Nephron (organoid): Measurements from ENCODE around the gene ABT1.
A peak's percentile ranks its signal among the peaks of the same experiment; 100 is the strongest.

Experiments
- H3K27ac Mint-ChIP-seq, 3 experiments: 2 replicates each; pipeline ENCODE4 v1.8.0; 2020; ENCODE audit warnings: mixed read lengths in 3 of 3, mild to moderate bottlenecking in 2 of 3, moderate library complexity in 1 of 3
- H3K27me3 Mint-ChIP-seq: 2 replicates; pipeline ENCODE4 v1.8.0; 2021; ENCODE audit warnings: low read depth, mild to moderate bottlenecking, moderate library complexity, mixed read lengths
- H3K36me3 Mint-ChIP-seq: 2 replicates; pipeline ENCODE4 v1.8.0; 2020; ENCODE audit warnings: low read depth, mixed read lengths
- H3K4me1 Mint-ChIP-seq: 2 replicates; pipeline ENCODE4 v1.8.0; 2020; ENCODE audit warnings: mixed read lengths
- H3K4me3 Mint-ChIP-seq, 3 experiments: 2 replicates each; pipeline ENCODE4 v1.8.0; 2020; ENCODE audit warnings: mild to moderate bottlenecking in 3 of 3, mixed read lengths in 3 of 3, moderate library complexity in 2 of 3
- H3K9me3 Mint-ChIP-seq: 2 replicates; pipeline ENCODE4 v1.8.0; 2020; ENCODE audit warnings: mixed read lengths
- CTCF ChIP-seq, 3 experiments: fragments of 200-600 bp; sonication (generic); IDR thresholded peaks; one replicate each; pipeline ENCODE4 v1.5.0; 2021; ENCODE audit warnings: antibody characterized with exemption in 3 of 3; ENCODE audit not compliant: unreplicated experiment in 3 of 3

Gene ABT1

GRCh38 chr6:26597821-26598220, 1.1 kb downstream of the ABT1 start:
- Mint-ChIP-seq H3K27ac (peak overlapping the region in 1 of 3 experiments; percentile 6), H3K36me3 (peaks cover 14% of the 10 kb centered on the region), H3K4me1 (peaks cover 5% of the 10 kb centered on the region), H3K9me3 (no peaks in the 10 kb centered on the region), H3K4me3 (no peak overlapping the region), H3K27me3 (no peaks in the 10 kb centered on the region)
- no peak for TF ChIP-seq CTCF (IDR thresholded peaks at IDR 0.05; ENCODE audit: unreplicated experiment in 3 of 3)

- no peaks in the 10 kb centered on the region for H3K9me3 Mint-ChIP-seq
- peak overlapping the region in 1 of 3 experiments; percentile 6 for H3K27ac Mint-ChIP-seq
- H3K36me3 Mint-ChIP-seq = peaks cover 14% of the 10 kb centered on the region
- no peak for TF ChIP-seq CTCF (IDR thresholded peaks at IDR 0.05; ENCODE audit: unreplicated experiment in 3 of 3)
- H3K4me1 Mint-ChIP-seq = peaks cover 5% of the 10 kb centered on the region
- no peak overlapping the region for H3K4me3 Mint-ChIP-seq
- H3K27me3 Mint-ChIP-seq = no peaks in the 10 kb centered on the region
Measured at GRCh38 chr6:26598267-26598666, 1.5 kb downstream of the ABT1 start.

DNA sequence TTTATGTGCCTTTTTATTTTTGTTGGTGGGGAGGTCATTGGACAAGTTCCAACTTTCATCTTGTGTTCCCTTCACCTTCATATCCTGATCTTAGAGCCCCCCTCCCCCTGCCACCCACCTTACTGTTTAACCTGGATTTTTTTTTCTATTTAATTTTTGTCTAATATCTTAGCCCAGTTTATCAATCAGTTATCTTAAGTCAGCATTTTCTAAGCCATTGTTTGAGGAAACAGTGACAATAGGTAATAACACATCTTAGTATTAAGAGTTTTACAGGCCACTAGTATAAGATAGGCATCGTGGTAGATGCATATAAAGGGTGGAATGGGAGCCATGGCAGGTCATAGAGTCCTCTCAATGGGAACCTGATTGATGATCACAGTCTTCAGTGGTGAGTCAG, 2.4 kb downstream of the ABT1 start:
- TF ChIP-seq CTCF (IDR thresholded peaks at IDR 0.05; ENCODE audit: unreplicated experiment in 3 of 3) = no peak
- Mint-ChIP-seq H3K27ac (no peak overlapping the region), H3K4me3 (peak overlapping the region; percentile 51 to 79 (median 52)), H3K27me3 (no peaks in the 10 kb centered on the region), H3K36me3 (peaks cover 14% of the 10 kb centered on the region), H3K4me1 (peaks cover 5% of the 10 kb centered on the region), H3K9me3 (no peaks in the 10 kb centered on the region)

DNA sequence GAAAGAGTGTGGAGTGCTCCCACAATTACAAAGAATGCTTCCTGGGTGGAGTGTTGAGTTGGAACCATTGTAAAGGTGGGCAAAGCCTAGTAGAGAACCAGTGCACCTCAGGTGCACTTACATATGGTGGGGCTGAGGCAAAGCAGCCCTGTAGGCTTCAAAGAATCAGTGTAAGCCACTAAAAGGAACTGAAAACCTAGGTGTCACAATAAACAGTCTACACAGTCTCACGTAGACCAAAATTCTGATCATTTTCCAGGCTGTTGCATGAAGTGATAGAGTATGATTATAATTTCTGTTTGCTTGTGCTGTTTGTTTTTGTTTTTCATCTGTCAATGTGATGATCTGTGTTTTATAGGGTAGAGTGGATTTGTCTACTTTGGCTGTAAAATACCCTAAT, 2.8 kb downstream of the ABT1 start:
- Mint-ChIP-seq H3K9me3 (no peaks in the 10 kb centered on the region), H3K27me3 (no peaks in the 10 kb centered on the region), H3K27ac (no peak overlapping the region), H3K4me3 (peak overlapping the region; percentile 51 to 79 (median 52)), H3K36me3 (peaks cover 14% of the 10 kb centered on the region), H3K4me1 (peaks cover 5% of the 10 kb centered on the region)
- TF ChIP-seq CTCF (IDR thresholded peaks at IDR 0.05; ENCODE audit: unreplicated experiment in 3 of 3) = no peak

GRCh38 chr6:26600759-26601158, 4.0 kb downstream of the ABT1 start:
- TF ChIP-seq CTCF (IDR thresholded peaks at IDR 0.05; ENCODE audit: unreplicated experiment in 3 of 3) = no peak
- Mint-ChIP-seq H3K27ac (no peak overlapping the region), H3K9me3 (no peaks in the 10 kb centered on the region), H3K4me3 (peak overlapping the region; percentile 44 to 74 (median 70)), H3K27me3 (no peaks in the 10 kb centered on the region), H3K36me3 (peaks cover 14% of the 10 kb centered on the region), H3K4me1 (peaks cover 5% of the 10 kb centered on the region)

GRCh38 chr6:26602262-26602661, 5.5 kb downstream of the ABT1 start:
- TF ChIP-seq CTCF (IDR thresholded peaks at IDR 0.05; ENCODE audit: unreplicated experiment in 3 of 3) = no peak
- Mint-ChIP-seq H3K9me3 (no peaks in the 10 kb centered on the region), H3K4me1 (peaks cover 5% of the 10 kb centered on the region), H3K4me3 (no peak overlapping the region), H3K27me3 (no peaks in the 10 kb centered on the region), H3K36me3 (peaks cover 14% of the 10 kb centered on the region), H3K27ac (no peak overlapping the region)
